Fibroblast of gingiva (primary cell): ENCODE measurements around the gene C7.
"Not testable (repeated sequence)": the region's sequence is repeated elsewhere in the genome, so short reads cannot be mapped to it uniquely, and the experiment has no call there.

Experiments
- DNase-seq: peaks from one replicate; pipeline ENCODE4 v3.0.0-alpha.2; 2011; ENCODE audit warnings: low read depth

The C7 gene

GRCh38 chr5:40991168-40991980 lies 82.1 kb downstream of the C7 start:
- peak; percentile 97 for DNase-seq

GRCh38 chr5:40991981-40992559 lies 82.8 kb downstream of the C7 start:
- DNase-seq = no peak

- no peak for DNase-seq
These were observed 86.7 kb downstream of the C7 start for GRCh38 chr5:40995801-40996586.

GRCh38 chr5:40999142-40999541 lies 89.8 kb downstream of the C7 start:
- DNase-seq = no peak

GRCh38 chr5:40999966-41000365 lies 90.7 kb downstream of the C7 start:
- DNase-seq = no peak

- no peak for DNase-seq
These were observed 94.5 kb downstream of the C7 start for GRCh38 chr5:41003670-41004376.

- no peak for DNase-seq
These were observed 95.6 kb downstream of the C7 start for GRCh38 chr5:41004931-41005330.

GRCh38 chr5:41009232-41009631 lies 99.9 kb downstream of the C7 start:
- peak; percentile 52 for DNase-seq

GRCh38 chr5:41010572-41010971 lies 101.3 kb downstream of the C7 start:
- no peak for DNase-seq

GRCh38 chr5:41012318-41012717 lies 103.0 kb downstream of the C7 start:
- DNase-seq = no peak

- DNase-seq = not testable (repeated sequence)
These were observed 113.3 kb downstream of the C7 start for GRCh38 chr5:41022600-41022999.
